HG03135 (cell line): Measurements from ENCODE around the gene ZC2HC1C.

Experiments used
- ATAC-seq: cut with Tn5 transposase; IDR thresholded peaks from one replicate; pipeline ENCODE4 v1.9.1; 2021; ENCODE audit warnings: mild to moderate bottlenecking, moderate library complexity; ENCODE audit not compliant: unreplicated experiment

ZC2HC1C gene

GRCh38 chr14:75128596-75128990, 59.2 kb downstream of the ZC2HC1C start:
- ATAC-seq = no peak
